ENCODE data around the gene GPR37.

Gene GPR37

DNA sequence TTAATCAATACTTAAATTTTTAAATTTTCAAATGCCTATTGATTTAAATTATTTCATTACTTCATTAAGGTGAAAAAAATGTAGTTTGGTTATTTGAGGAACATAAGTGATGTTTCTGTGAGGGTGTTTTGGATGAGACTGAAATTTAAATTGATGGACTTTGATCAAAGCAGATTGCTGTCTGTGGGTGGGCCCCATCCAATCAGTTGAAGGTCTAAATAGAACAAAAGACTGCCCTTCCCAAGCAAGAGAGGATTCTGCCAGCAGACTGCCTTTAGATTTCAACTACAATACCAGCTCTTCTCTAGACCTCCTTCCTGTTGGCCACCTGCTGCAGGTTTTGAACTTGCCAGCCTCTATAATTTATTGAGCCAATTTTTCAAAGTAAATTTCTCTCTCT is 14.5 kb upstream of the GPR37 start:
- DNase-seq = no peak

DNA sequence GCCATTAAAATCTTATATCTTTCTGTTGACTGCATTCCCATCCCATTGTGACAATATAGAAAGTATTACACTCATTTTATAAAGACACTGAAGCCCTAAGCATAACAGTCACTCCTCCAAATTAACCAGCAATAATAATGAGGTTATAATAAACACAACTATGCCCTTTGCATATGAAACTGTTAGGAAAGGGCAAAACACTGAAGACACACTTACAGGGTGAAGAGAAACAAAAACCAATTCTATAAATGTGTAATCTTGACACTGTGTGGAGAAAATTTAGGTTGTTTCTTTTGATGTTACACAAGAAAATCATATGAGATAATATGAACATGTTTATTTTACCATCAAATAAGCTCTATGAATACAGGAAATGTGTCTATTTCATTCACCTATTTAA is 14.0 kb upstream of the GPR37 start:
- DNase-seq = no peak

- no peak for DNase-seq
Observed at GRCh38 chr7:124779194-124779593, 13.6 kb upstream of the GPR37 start.

DNA sequence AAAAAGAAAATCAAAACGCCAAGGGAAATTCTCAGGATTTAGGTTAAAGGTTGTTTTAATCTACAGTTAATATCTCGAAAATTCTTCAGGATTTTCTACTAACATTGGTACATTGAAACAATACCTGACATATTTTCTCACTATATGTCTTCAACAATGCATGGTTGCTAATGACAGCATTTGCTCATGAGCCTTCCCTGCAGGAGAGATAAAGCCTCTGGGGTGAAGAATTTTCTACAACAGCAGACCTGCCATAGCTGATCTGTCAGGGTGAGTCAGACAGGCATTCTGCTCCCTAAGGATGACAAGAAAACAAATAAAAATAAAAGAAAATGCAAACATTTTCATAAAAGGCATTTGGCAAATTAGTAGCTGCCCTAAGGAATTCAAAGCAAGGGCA is 11.7 kb upstream of the GPR37 start:
- DNase-seq = no peak

GRCh38 chr7:124776153-124776552 is 10.6 kb upstream of the GPR37 start:
- no peak for DNase-seq

DNA sequence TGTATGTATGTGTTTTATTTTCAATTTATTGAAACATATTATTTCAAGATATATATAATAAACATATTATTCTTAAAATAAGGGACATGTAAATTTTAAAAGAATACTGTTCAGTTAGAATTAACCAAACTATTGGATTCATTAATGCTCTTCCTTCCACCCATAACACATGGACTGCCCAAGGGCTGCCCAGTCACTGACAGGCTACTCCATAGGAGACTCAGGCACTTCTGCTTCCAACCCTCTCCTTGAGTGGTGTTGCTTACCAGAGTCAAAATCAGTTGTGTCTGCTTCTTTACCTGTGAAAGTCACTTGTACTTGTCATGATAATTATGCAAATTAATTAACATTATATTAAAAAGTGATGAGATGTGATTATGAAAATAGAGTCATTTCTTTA is 9.8 kb upstream of the GPR37 start:
- DNase-seq = no peak

DNA sequence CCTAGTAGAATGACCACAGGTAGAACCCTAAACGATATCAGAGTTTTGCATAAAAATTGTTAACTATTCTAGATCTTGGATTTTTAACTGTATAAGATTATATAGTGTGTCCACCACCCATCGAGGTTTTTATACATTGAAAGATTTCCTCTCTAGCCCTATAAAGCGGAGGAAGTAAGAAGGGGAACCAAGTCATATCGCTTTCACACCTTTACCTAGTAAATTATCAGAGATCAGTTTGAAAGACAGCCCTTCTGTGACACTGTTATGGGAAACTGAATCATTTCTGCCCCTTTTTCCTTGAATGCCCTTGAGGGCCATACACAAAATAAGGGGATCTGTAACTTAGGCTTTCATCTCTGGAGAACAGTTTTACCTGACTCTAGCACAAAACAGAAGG is 8.3 kb upstream of the GPR37 start:
- DNase-seq = no peak

- no peak for DNase-seq
Observed at GRCh38 chr7:124773339-124773738, 7.7 kb upstream of the GPR37 start.

- DNase-seq = no peak
Observed at GRCh38 chr7:124769136-124769535, 3.5 kb upstream of the GPR37 start.

DNA sequence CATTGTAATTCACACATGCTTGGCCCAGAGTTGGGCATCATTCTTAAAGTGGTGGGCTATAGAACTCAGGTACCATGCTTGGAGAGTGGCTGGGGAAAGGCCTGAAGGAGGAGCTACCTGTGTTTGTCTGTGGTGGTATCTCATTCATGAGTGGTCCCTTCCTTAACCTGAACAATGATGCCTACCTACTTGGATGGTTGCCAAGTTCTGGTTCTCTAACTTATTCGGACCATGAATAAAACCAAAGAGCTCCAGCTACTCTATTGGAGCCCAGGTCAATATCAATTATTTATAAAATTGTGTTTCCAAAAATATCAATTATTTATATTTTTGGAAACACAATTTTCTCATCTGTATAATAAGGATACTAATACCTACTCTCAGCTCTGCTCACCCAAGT is 2.9 kb upstream of the GPR37 start:
- no peak for DNase-seq

GRCh38 chr7:124764847-124765400 is 668 bp downstream of the GPR37 start:
- DNase-seq = no peak

DNA sequence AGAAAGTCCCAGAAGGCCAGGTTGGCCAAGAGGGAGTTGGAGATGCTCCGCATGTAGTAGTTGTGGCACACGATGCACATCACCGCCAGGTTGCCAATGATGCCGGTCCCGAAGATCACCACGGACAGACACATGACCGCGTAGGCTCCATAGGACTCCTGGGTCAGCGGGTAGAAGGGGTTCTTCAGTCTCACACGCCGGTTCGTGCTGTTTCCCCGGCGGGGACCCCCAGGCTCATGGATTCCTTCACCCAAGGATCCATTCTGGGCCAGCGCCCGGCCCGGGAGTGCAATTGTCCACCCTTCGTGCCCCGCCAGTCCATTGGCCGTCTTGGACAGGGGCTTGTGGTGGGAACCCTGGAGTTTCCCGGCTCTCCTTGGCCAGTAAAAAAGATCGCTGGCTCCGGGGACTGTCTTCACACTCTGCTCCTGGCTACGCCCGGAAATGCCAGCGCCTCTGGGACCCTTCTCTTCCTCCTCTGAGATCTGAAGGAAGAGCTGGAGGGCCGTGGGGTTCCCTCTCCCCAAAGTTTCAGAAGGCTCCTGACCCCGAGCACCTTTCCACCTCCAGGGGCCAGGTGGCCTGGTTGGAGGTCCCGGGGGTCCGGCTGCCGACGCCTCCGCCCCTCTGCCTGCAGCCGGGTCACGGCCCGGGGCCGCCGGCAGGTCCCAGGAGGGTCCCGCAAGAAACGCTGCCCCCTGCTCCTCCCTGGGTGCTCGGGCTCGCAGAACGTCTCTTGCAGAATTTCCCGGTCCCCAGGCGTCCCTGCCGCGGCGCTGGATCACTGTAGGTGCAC is 1.3 kb downstream of the GPR37 start:
- no peak for DNase-seq

DNA sequence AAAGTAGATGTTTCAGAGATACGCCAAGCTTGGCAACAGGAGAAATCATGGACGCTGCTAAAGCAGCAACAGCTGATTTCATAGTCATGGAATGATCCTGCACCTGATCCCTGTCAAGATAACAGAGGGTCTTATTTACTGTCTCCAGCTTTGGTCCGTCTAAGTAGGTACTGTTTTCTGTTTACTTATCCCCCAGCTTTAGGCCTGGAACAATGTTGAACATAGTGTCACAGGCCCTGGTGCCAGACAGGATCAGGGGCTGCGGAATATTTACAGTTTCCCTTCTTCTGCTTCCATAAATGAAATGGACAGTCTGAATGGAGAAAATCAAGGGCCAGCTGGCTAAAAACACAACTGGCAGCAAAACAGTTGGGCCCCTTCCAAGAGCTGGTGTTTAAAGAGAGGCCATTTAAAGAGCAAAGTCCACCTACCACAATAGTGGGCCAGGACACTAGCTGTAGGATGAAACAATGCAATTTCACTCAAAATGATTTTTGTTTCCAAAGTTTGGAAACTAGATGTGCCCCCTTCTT is 2.9 kb downstream of the GPR37 start:
- DNase-seq = no peak

DNA sequence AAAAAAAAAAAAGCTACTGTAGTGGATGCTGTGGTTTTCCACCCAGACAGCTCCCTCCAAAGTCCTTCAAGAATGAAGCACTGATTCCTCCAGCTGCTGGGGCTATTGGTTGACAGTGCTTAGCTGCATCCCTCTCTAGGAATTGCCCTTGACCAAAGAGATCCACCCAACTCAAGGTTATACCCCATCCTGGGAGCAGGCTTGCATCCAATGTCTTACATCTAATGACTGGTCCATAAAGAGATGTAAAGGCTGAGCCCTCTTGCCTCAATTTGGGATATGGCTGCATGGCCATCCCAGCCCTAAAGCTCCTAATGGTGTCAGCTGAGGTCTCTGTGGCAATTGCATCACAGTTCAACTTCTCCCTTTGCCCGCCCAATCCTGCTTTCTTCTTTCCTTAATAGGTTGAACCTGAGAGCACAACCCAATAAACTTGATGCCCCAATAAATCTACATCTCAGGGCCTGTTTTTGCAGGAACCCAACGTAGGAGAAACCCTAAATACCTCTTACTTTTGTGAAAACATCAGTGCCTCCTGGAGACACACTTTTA is 4.4 kb downstream of the GPR37 start:
- DNase-seq = no peak

GRCh38 chr7:124758327-124758726 is 7.3 kb downstream of the GPR37 start:
- no peak for DNase-seq

DNA sequence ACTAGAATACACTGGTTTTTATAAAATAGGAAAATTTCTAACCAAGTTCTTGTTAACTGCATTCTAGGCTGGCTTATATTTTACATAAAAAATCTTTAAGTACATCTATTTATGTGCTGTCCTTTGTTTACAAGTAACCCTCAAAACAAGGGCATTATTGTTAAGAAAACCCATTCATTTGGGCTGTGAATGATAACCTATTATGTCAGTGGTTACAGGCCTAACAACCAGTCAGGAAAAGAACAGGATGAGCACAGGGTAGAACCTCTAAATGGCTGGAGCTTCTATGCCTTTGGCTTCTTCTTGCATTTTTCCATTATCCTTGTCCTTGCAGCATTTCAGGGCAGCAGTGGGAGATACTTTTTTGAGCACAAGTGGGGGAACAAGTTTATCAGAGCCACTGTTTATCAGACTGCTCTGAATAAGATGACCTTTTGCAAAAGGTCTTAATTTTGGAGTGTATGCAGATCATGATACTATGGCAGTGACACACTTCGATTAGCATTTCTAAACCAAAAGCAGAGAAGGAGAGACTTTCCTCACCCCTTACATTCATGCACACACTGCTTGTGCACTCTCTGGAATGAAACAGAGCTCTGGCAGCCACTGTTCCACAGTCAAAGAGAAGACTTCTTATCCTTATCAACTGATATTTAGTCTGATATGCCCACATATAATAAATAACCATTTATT is 10.9 kb downstream of the GPR37 start:
- DNase-seq = no peak

DNA sequence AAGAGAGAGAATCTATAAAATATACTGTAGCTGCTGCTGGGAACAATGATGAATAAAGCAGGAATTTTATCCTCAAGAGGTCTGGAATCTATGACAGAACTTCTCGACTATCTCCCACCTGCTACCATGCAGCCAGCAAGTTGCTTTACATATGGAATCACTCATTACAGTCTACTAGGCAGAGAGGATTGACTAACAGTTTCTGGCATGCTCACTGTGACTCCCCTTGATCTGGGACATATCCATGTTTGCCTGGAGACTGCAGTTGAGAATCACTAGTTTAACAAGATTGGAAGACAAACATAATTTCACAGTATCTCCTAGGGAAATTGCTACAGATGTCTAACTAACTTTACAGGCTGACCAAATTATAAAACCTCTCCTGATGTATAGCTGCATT is 13.3 kb downstream of the GPR37 start:
- peak; percentile 27 for DNase-seq

GRCh38 chr7:124751027-124751426 is 14.6 kb downstream of the GPR37 start:
- no peak for DNase-seq

DNA sequence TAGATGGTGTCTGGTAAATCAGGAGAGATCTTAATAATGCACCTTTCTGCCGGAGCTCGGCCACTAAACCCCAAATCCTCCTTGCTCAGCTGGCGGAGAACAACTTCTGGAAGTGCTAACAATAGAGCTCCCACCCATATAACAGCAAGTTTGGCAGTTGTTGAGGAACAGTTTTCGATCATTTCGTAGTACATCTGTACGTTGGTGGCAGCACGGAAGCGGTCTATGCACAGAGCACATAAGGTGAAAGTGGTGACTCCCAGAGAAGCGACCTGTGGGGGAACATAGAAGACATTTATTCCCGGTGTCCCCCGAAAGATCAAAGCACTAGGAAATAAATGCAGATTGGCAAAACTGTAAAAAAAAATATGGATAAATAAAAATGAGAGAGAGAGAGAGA is 18.5 kb downstream of the GPR37 start:
- no peak for DNase-seq

GRCh38 chr7:124738639-124739038 is 27.0 kb downstream of the GPR37 start:
- no peak for DNase-seq

GRCh38 chr7:124737760-124738300 is 27.8 kb downstream of the GPR37 start:
- DNase-seq = no peak

GRCh38 chr7:124728610-124729009 is 37.0 kb downstream of the GPR37 start:
- no peak for DNase-seq

DNA sequence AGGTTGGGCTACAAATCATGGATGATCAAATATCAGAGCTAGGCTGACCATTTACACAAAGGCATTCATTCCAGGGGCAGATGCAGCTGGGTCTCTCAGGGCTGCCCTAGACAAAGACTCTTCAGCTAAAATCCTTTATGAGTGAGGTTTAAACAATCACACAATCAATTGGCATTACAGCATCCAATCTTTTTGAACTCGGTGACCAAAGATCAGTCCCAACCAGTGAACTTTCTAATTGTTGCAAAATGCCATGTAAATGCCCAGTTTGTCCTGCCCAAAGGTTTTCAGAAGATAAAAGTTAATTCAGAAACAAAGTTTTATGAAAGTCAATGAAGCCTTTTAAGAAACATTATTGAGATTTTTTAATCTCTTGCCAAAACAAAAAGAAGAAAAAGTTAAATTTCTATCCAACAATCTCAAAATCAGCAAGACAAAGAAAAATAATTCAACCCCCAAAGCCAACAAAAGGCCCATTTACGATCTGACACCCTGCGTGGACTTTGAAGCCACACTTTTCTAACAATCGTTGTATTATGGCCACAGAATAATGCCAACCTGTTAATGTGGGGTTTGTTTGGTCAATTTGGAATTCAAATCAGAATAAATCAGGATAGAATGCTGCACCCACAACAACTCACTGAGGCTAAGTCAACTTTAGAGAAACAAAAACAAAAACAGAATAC is 40.9 kb downstream of the GPR37 start:
- no peak for DNase-seq

All from fibroblast of upper back skin (primary cell).